Neural cell (in vitro differentiated cells): ENCODE measurements around the gene PLXNA2. TPM values are rescaled to one million over a fixed set of nuclear protein-coding genes. Genes with fewer than 3 reads are reported as not detected.

ENCODE experiments used
- H2AFZ ChIP-seq: fragments of 200-600, 300-800 bp; sonication (generic), shearing (Covaris generic); 2 replicates; pipeline ENCODE4 v1.6.0; 2014; ENCODE audit warnings: low read depth, mild to moderate bottlenecking, antibody characterized with exemption, low read length, moderate library complexity
- H3F3A ChIP-seq: fragments of 200-600 bp; shearing (Covaris generic); 2 replicates; pipeline ENCODE4 v1.6.1; 2016; ENCODE audit warnings: mild to moderate bottlenecking, moderate library complexity, mixed read lengths, antibody characterized with exemption, low read length; ENCODE audit not compliant: insufficient read depth, poor library complexity, severe bottlenecking
- H3K27ac ChIP-seq: fragments of 200-600, 300-800 bp; sonication (generic), shearing (Covaris generic); 2 replicates; pipeline ENCODE4 v1.5.1; 2014; ENCODE audit warnings: mild to moderate bottlenecking, low read length, moderate library complexity
- H3K27me3 ChIP-seq: fragments of 300-800, 200-600 bp; sonication (generic), shearing (Covaris generic); 2 replicates; pipeline ENCODE4 v1.6.0; 2014; ENCODE audit warnings: mild to moderate bottlenecking, low read depth, low read length, moderate library complexity; ENCODE audit not compliant: insufficient read depth
- H3K36me3 ChIP-seq: fragments of 300-800, 200-600 bp; sonication (generic), shearing (Covaris generic); 2 replicates; pipeline ENCODE4 v1.5.1; 2014; ENCODE audit warnings: mild to moderate bottlenecking, antibody characterized with exemption, low read length, moderate library complexity; ENCODE audit not compliant: insufficient read depth
- H3K4me2 ChIP-seq: fragments of 300-800, 200-600 bp; sonication (generic), shearing (Covaris generic); 2 replicates; pipeline ENCODE4 v1.6.0; 2014; ENCODE audit warnings: mild to moderate bottlenecking, low read length
- H3K4me3 ChIP-seq: fragments of 300-800, 200-600 bp; sonication (generic), shearing (Covaris generic); 2 replicates; pipeline ENCODE4 v1.5.1; 2014; ENCODE audit warnings: mild to moderate bottlenecking, low read length, moderate library complexity
- H3K79me2 ChIP-seq: fragments of 200-600 bp; shearing (Covaris generic); replicated peaks from 2 replicates; pipeline ENCODE4 v1.6.0; 2014; ENCODE audit warnings: mild to moderate bottlenecking, low read length, moderate library complexity; ENCODE audit not compliant: insufficient read depth
- H3K9ac ChIP-seq: fragments of 300-800, 200-600 bp; sonication (generic), shearing (Covaris generic); 2 replicates; pipeline ENCODE4 v1.6.1; 2016; ENCODE audit warnings: mild to moderate bottlenecking, low read length, mixed read lengths
- H3K9me2 ChIP-seq: fragments of 200-600 bp; shearing (Covaris generic); 2 replicates; pipeline ENCODE4 v1.6.1; 2016; ENCODE audit warnings: mild to moderate bottlenecking, low read length, mixed read lengths; ENCODE audit not compliant: insufficient read depth
- H3K9me3 ChIP-seq: fragments of 200-600, 300-800 bp; sonication (generic), shearing (Covaris generic); 2 replicates; pipeline ENCODE4 v1.6.1; 2016; ENCODE audit warnings: mild to moderate bottlenecking, mixed run types, low read length, moderate library complexity, mixed read lengths
- H4K20me1 ChIP-seq: fragments of 200-600 bp; shearing (Covaris generic); 2 replicates; pipeline ENCODE4 v1.6.1; 2016; ENCODE audit warnings: mild to moderate bottlenecking, mixed run types; ENCODE audit not compliant: insufficient read depth
- EP300 ChIP-seq: fragments of 450-650 bp; conservative IDR thresholded peaks from 2 replicates; pipeline ENCODE4 v1.6.1; 2014; ENCODE audit warnings: antibody characterized with exemption, mild to moderate bottlenecking, moderate library complexity; ENCODE audit not compliant: poor library complexity, severe bottlenecking
- EZH2 ChIP-seq: fragments of 200-600, 300-800 bp; shearing (Covaris generic), sonication (generic); IDR thresholded peaks from 2 replicates; pipeline ENCODE4 v1.6.1; 2014; ENCODE audit warnings: antibody characterized with exemption, low read length, borderline replicate concordance, mild to moderate bottlenecking; ENCODE audit not compliant: insufficient read depth, poor library complexity, severe bottlenecking
- MXI1 ChIP-seq: fragments of 450-650 bp; conservative IDR thresholded peaks from 2 replicates; pipeline ENCODE4 v1.6.1; 2014; ENCODE audit warnings: antibody characterized with exemption, mild to moderate bottlenecking; ENCODE audit not compliant: poor library complexity, severe bottlenecking
- POLR2AphosphoS5 ChIP-seq: IDR thresholded peaks from 2 replicates; pipeline ENCODE4 v1.6.1; 2012
- RAD21 ChIP-seq: fragments of 450-650 bp; conservative IDR thresholded peaks from 2 replicates; pipeline ENCODE4 v1.6.1; 2014; ENCODE audit warnings: antibody characterized with exemption, mild to moderate bottlenecking, moderate library complexity
- SMC3 ChIP-seq: fragments of 450-650 bp; conservative IDR thresholded peaks from 2 replicates; pipeline ENCODE4 v1.6.1; 2014; ENCODE audit warnings: antibody characterized with exemption, mild to moderate bottlenecking, moderate library complexity; ENCODE audit not compliant: poor library complexity
- TAF1 ChIP-seq: IDR thresholded peaks from 2 replicates; pipeline ENCODE4 v1.6.1; 2012; ENCODE audit warnings: low read depth
- polyA plus RNA-seq: library from polyadenylated mRNA; depleted of rRNA; stranded (reverse); fragments of >200 nt; gene quantifications from 2 replicates; pipeline ENCODE4 v1.2.3, GENCODE V29; 2014
- TF ChIP-seq, protein P1 (sequence below): IDR thresholded peaks from 2 replicates; pipeline ENCODE4 v1.6.1; 2012; ENCODE audit warnings: borderline replicate concordance
- TF ChIP-seq, protein P2 (sequence below): fragments of 450-650 bp; IDR thresholded peaks from 2 replicates; pipeline ENCODE4 v1.5.1; 2014; ENCODE audit warnings: antibody characterized with exemption, mild to moderate bottlenecking, moderate library complexity; ENCODE audit not compliant: poor library complexity, severe bottlenecking

Gene PLXNA2
- polyA plus RNA-seq, 1 donor from 2014 or later, result 30.6 TPM

DNA sequence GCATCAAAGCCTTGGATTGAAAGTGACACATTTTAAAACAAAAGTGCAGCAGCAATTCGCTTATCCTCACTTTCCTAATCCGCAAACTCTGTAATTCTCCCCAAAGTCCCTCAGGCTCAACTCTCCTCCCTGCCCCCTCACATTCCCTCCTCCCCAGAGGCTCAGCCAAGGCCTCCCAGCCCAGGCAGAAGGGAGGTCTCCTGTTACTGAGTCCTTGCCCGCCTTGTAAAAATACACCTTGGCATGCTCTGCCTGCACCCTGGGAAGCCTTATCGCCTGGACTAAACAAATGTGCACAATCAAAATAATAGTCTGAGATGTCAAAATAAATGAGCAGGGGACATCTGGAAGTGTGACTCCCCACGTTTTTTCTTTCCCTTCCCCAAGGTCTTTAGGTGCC is 109.7 kb downstream of the PLXNA2 start:
- H3F3A ChIP-seq, result no peaks in the 10 kb centered on the region
- H3K27me3 ChIP-seq, result no peaks in the 10 kb centered on the region
- no peak overlapping the region for H3K4me3 ChIP-seq
- no peak overlapping the region for H3K4me2 ChIP-seq
- H3K9ac ChIP-seq, result no peak overlapping the region
- H3K27ac ChIP-seq, result no peak overlapping the region
- H3K9me3 ChIP-seq, result no peaks in the 10 kb centered on the region
- no peaks in the 10 kb centered on the region for H3K79me2 ChIP-seq
- TF ChIP-seq EZH2, result no peak
- TF ChIP-seq MXI1, result no peak
- no peak for TF ChIP-seq TAF1
- TF ChIP-seq POLR2AphosphoS5, result no peak
- no peak for TF ChIP-seq EP300
- TF ChIP-seq, protein P1, sequence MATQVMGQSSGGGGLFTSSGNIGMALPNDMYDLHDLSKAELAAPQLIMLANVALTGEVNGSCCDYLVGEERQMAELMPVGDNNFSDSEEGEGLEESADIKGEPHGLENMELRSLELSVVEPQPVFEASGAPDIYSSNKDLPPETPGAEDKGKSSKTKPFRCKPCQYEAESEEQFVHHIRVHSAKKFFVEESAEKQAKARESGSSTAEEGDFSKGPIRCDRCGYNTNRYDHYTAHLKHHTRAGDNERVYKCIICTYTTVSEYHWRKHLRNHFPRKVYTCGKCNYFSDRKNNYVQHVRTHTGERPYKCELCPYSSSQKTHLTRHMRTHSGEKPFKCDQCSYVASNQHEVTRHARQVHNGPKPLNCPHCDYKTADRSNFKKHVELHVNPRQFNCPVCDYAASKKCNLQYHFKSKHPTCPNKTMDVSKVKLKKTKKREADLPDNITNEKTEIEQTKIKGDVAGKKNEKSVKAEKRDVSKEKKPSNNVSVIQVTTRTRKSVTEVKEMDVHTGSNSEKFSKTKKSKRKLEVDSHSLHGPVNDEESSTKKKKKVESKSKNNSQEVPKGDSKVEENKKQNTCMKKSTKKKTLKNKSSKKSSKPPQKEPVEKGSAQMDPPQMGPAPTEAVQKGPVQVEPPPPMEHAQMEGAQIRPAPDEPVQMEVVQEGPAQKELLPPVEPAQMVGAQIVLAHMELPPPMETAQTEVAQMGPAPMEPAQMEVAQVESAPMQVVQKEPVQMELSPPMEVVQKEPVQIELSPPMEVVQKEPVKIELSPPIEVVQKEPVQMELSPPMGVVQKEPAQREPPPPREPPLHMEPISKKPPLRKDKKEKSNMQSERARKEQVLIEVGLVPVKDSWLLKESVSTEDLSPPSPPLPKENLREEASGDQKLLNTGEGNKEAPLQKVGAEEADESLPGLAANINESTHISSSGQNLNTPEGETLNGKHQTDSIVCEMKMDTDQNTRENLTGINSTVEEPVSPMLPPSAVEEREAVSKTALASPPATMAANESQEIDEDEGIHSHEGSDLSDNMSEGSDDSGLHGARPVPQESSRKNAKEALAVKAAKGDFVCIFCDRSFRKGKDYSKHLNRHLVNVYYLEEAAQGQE, result no peak
- TF ChIP-seq, protein P2, sequence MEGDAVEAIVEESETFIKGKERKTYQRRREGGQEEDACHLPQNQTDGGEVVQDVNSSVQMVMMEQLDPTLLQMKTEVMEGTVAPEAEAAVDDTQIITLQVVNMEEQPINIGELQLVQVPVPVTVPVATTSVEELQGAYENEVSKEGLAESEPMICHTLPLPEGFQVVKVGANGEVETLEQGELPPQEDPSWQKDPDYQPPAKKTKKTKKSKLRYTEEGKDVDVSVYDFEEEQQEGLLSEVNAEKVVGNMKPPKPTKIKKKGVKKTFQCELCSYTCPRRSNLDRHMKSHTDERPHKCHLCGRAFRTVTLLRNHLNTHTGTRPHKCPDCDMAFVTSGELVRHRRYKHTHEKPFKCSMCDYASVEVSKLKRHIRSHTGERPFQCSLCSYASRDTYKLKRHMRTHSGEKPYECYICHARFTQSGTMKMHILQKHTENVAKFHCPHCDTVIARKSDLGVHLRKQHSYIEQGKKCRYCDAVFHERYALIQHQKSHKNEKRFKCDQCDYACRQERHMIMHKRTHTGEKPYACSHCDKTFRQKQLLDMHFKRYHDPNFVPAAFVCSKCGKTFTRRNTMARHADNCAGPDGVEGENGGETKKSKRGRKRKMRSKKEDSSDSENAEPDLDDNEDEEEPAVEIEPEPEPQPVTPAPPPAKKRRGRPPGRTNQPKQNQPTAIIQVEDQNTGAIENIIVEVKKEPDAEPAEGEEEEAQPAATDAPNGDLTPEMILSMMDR, result no peak
- peaks cover 4% of the 10 kb centered on the region for H3K36me3 ChIP-seq
- no peaks in the 10 kb centered on the region for H3K9me2 ChIP-seq
- no peak overlapping the region for H2AFZ ChIP-seq
- peaks cover 5% of the 10 kb centered on the region for H4K20me1 ChIP-seq

DNA sequence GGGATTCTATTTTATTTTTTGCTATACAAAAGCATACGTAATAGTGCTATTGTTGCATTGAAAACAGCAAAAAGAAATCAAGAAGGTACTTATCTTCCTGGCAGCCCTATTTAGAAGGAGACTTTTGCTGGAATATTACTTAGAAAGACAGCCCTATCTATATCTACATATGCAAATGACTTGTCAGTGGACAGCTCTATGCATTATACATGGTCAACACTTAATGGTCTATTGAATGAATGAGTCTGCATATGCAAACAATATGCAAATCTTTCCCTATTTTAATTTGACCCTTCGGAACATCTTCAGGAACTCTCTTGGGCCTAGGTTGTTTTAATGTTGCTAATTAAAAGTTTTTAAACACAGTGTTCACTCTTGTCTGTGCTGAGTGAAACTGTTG is 110.8 kb downstream of the PLXNA2 start:
- no peak for TF ChIP-seq RAD21
- TF ChIP-seq SMC3, result no peak
- TF ChIP-seq POLR2AphosphoS5, result no peak
- TF ChIP-seq EZH2, result no peak
- no peak for TF ChIP-seq EP300
- TF ChIP-seq MXI1, result no peak
- TF ChIP-seq, protein P2, result no peak
- no peak for TF ChIP-seq TAF1
- TF ChIP-seq, protein P1, result no peak
- Histone ChIP-seq H3K9me3 (no peaks in the 10 kb centered on the region), H3F3A (no peaks in the 10 kb centered on the region), H3K36me3 (peaks cover 4% of the 10 kb centered on the region), H3K4me2 (no peak overlapping the region), H3K4me3 (no peak overlapping the region), H3K27me3 (no peaks in the 10 kb centered on the region), H3K9ac (no peak overlapping the region), H3K27ac (no peak overlapping the region), H4K20me1 (peaks cover 5% of the 10 kb centered on the region), H3K9me2 (no peaks in the 10 kb centered on the region), H3K79me2 (no peaks in the 10 kb centered on the region), H2AFZ (no peak overlapping the region)
